ENCODE results near the gene COL4A5.

DNA sequence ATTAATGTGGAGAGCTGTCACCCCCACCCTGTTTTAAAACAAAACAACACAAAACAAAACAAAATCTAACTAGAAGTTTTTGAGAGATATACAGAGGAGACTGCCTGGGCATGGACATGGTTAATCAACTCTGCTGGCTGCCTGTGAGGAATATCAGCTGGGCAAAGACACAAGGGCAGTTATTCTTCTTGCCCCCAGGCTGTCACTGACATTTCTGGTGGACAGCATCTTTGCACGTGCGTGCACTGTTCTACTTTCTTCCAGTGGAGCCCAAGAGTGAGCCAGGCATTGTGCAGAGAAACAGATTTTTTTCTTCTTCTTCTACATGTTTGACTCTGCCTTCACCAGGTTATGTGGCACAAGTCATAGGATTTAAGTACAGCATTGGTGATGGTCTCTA is 282.9 kb downstream of the COL4A5 start:
- TF ChIP-seq, protein P1, sequence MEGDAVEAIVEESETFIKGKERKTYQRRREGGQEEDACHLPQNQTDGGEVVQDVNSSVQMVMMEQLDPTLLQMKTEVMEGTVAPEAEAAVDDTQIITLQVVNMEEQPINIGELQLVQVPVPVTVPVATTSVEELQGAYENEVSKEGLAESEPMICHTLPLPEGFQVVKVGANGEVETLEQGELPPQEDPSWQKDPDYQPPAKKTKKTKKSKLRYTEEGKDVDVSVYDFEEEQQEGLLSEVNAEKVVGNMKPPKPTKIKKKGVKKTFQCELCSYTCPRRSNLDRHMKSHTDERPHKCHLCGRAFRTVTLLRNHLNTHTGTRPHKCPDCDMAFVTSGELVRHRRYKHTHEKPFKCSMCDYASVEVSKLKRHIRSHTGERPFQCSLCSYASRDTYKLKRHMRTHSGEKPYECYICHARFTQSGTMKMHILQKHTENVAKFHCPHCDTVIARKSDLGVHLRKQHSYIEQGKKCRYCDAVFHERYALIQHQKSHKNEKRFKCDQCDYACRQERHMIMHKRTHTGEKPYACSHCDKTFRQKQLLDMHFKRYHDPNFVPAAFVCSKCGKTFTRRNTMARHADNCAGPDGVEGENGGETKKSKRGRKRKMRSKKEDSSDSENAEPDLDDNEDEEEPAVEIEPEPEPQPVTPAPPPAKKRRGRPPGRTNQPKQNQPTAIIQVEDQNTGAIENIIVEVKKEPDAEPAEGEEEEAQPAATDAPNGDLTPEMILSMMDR (IDR thresholded peaks at IDR 0.05), result no peak
- no peak for TF ChIP-seq POLR2A (IDR thresholded peaks at IDR 0.05)
